Progenitor cell of endocrine pancreas (in vitro differentiated cells): Measurements from ENCODE around the gene TRAPPC14. TPM values are rescaled to one million over a fixed set of nuclear protein-coding genes. Genes with fewer than 3 reads are reported as not detected.
A peak's percentile ranks its signal among the peaks of the same experiment; 100 is the strongest.

ENCODE experiments used
- DNase-seq: peaks from one replicate; pipeline ENCODE4 v3.0.0; 2021; ENCODE audit warnings: low spot score; ENCODE audit not compliant: unreplicated experiment
- H3K27ac Mint-ChIP-seq: 2 replicates; pipeline ENCODE4 v1.8.0; 2021; ENCODE audit warnings: mild to moderate bottlenecking, moderate library complexity, mixed read lengths
- H3K27me3 Mint-ChIP-seq: 2 replicates; pipeline ENCODE4 v1.8.0; 2021; ENCODE audit warnings: mixed read lengths
- H3K36me3 Mint-ChIP-seq: 2 replicates; pipeline ENCODE4 v1.8.0; 2022; ENCODE audit warnings: mixed read lengths; ENCODE audit not compliant: insufficient read depth
- H3K4me1 Mint-ChIP-seq: 2 replicates; pipeline ENCODE4 v1.8.0; 2021; ENCODE audit warnings: low read depth, mixed read lengths
- H3K4me3 Mint-ChIP-seq: 2 replicates; pipeline ENCODE4 v1.8.0; 2021; ENCODE audit warnings: low read depth, mild to moderate bottlenecking, moderate library complexity, mixed read lengths
- H3K9me3 Mint-ChIP-seq: 2 replicates; pipeline ENCODE4 v1.8.0; 2021; ENCODE audit warnings: low read depth, mixed read lengths
- total RNA-seq: library from RNA; stranded (reverse); gene quantifications from 2 replicates; pipeline ENCODE4 v1.2.1, GENCODE V29; 2021
- TF ChIP-seq, protein P1 (sequence below): fragments of 200-600 bp; sonication (generic); IDR thresholded peaks from one replicate; pipeline ENCODE4 v1.5.0; 2021; ENCODE audit warnings: antibody characterized with exemption, mild to moderate bottlenecking; ENCODE audit not compliant: unreplicated experiment

TRAPPC14 gene
- total RNA-seq, 1 donor from 2014 or later = 29.6 TPM

- DNase-seq = no peak
- Mint-ChIP-seq H3K27me3 (peaks cover 40% of the 10 kb centered on the region), H3K9me3 (no peaks in the 10 kb centered on the region), H3K27ac (no peak overlapping the region), H3K36me3 (peaks cover 11% of the 10 kb centered on the region), H3K4me3 (peak overlapping the region; percentile 58), H3K4me1 (peaks cover 30% of the 10 kb centered on the region)
- TF ChIP-seq, protein P1, sequence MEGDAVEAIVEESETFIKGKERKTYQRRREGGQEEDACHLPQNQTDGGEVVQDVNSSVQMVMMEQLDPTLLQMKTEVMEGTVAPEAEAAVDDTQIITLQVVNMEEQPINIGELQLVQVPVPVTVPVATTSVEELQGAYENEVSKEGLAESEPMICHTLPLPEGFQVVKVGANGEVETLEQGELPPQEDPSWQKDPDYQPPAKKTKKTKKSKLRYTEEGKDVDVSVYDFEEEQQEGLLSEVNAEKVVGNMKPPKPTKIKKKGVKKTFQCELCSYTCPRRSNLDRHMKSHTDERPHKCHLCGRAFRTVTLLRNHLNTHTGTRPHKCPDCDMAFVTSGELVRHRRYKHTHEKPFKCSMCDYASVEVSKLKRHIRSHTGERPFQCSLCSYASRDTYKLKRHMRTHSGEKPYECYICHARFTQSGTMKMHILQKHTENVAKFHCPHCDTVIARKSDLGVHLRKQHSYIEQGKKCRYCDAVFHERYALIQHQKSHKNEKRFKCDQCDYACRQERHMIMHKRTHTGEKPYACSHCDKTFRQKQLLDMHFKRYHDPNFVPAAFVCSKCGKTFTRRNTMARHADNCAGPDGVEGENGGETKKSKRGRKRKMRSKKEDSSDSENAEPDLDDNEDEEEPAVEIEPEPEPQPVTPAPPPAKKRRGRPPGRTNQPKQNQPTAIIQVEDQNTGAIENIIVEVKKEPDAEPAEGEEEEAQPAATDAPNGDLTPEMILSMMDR = no peak
These were observed 11.8 kb upstream of the TRAPPC14 start for GRCh38 chr7:100170101-100170897.

GRCh38 chr7:100169147-100169850 is 10.8 kb upstream of the TRAPPC14 start:
- H3K4me3 Mint-ChIP-seq = peak overlapping the region; percentile 62
- H3K27me3 Mint-ChIP-seq = peaks cover 40% of the 10 kb centered on the region
- no peak overlapping the region for H3K27ac Mint-ChIP-seq
- TF ChIP-seq, protein P1 = no peak
- no peaks in the 10 kb centered on the region for H3K9me3 Mint-ChIP-seq
- peaks cover 29% of the 10 kb centered on the region for H3K4me1 Mint-ChIP-seq
- no peak for DNase-seq
- peaks cover 8% of the 10 kb centered on the region for H3K36me3 Mint-ChIP-seq

DNA sequence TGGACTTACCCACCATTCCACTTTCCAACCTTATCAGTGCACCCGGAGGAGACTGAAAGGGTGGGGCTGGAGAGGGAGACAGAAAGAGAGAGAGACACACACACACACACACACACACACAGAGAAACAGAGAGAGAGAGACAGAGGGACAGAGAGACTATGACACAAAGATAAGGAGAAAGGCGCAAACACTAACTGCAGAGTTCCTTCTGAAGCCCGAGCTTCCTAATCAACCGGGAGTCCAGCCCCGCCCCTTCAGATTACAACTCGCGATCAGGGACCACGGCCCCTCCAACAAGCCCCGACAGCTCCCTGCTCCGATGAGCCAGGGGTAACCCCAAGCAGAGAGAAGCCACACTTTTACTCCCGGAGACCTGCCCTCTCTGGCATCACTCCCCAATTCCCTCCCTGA is 9.4 kb upstream of the TRAPPC14 start:
- H3K4me3 Mint-ChIP-seq = peak overlapping the region; percentile 62
- no peak for DNase-seq
- H3K27me3 Mint-ChIP-seq = peaks cover 42% of the 10 kb centered on the region
- H3K36me3 Mint-ChIP-seq = peaks cover 2% of the 10 kb centered on the region
- TF ChIP-seq, protein P1 = no peak
- H3K27ac Mint-ChIP-seq = no peak overlapping the region
- H3K4me1 Mint-ChIP-seq = peaks cover 29% of the 10 kb centered on the region
- no peaks in the 10 kb centered on the region for H3K9me3 Mint-ChIP-seq

- peak overlapping the region; percentile 62 for H3K4me3 Mint-ChIP-seq
- TF ChIP-seq, protein P1 = no peak
- peaks cover 29% of the 10 kb centered on the region for H3K4me1 Mint-ChIP-seq
- no peak overlapping the region for H3K27ac Mint-ChIP-seq
- H3K9me3 Mint-ChIP-seq = no peaks in the 10 kb centered on the region
- DNase-seq = no peak
- H3K36me3 Mint-ChIP-seq = peaks cover 2% of the 10 kb centered on the region
- H3K27me3 Mint-ChIP-seq = peaks cover 42% of the 10 kb centered on the region
These were observed 8.7 kb upstream of the TRAPPC14 start for GRCh38 chr7:100166970-100167911.
